H9 (cell line): ENCODE results near the gene IGLL1. TPM values are rescaled to one million over a fixed set of nuclear protein-coding genes. Genes with fewer than 3 reads are reported as not detected.
"Not testable (repeated sequence)": the region's sequence is repeated elsewhere in the genome, so short reads cannot be mapped to it uniquely, and the experiment has no call there.

Source experiments
- DNase-seq: peaks from one replicate; pipeline ENCODE4 v3.0.0-alpha.2; 2017
- H2AFZ ChIP-seq: one replicate; pipeline ENCODE4 v1.6.1; 2013; ENCODE audit warnings: mild to moderate bottlenecking, low read length, control low read depth, moderate library complexity
- H2AK5ac ChIP-seq: 2 replicates; pipeline ENCODE4 v1.6.1; 2013; ENCODE audit warnings: low read length, control low read depth, mixed read lengths; ENCODE audit not compliant: insufficient read length
- H2BK120ac ChIP-seq: one replicate; pipeline ENCODE4 v1.6.1; 2013; ENCODE audit warnings: low read depth, mild to moderate bottlenecking, low read length, control low read depth, inconsistent platforms; ENCODE audit not compliant: poor library complexity, severe bottlenecking
- H2BK12ac ChIP-seq: 2 replicates; pipeline ENCODE4 v1.6.1; 2013; ENCODE audit warnings: low read length, control low read depth, mixed read lengths, low read depth; ENCODE audit not compliant: insufficient read length
- H2BK15ac ChIP-seq: 2 replicates; pipeline ENCODE4 v1.6.1; 2013; ENCODE audit warnings: low read depth, low read length, control low read depth
- H2BK20ac ChIP-seq: one replicate; pipeline ENCODE4 v1.6.1; 2013; ENCODE audit warnings: low read depth, mild to moderate bottlenecking, low read length, control low read depth, inconsistent platforms; ENCODE audit not compliant: poor library complexity, severe bottlenecking
- H2BK5ac ChIP-seq: 2 replicates; pipeline ENCODE4 v1.6.1; 2013; ENCODE audit warnings: low read length, control low read depth, mixed read lengths; ENCODE audit not compliant: insufficient read length
- H3K14ac ChIP-seq: 2 replicates; pipeline ENCODE4 v1.6.1; 2013; ENCODE audit warnings: low read length, control low read depth; ENCODE audit not compliant: insufficient read depth
- H3K18ac ChIP-seq: 2 replicates; pipeline ENCODE4 v1.6.1; 2013; ENCODE audit warnings: low read depth, mild to moderate bottlenecking, mixed read lengths, low read length, control low read depth; ENCODE audit not compliant: insufficient read length
- H3K23ac ChIP-seq: 2 replicates; pipeline ENCODE4 v1.6.1; 2013; ENCODE audit warnings: low read length, control low read depth, mixed read lengths, low read depth; ENCODE audit not compliant: insufficient read length
- H3K23me2 ChIP-seq: 2 replicates; pipeline ENCODE4 v1.6.1; 2013; ENCODE audit warnings: low read depth, mild to moderate bottlenecking, mixed read lengths, low read length, control low read depth; ENCODE audit not compliant: insufficient read length, poor library complexity, severe bottlenecking
- H3K27ac ChIP-seq: 2 replicates; pipeline ENCODE4 v1.5.1; 2013; ENCODE audit warnings: low read length, control low read depth, mixed read lengths, low read depth; ENCODE audit not compliant: insufficient read length
- H3K27me3 ChIP-seq: 2 replicates; pipeline ENCODE4 v1.6.1; 2013; ENCODE audit warnings: low read length, control low read depth, inconsistent platforms; ENCODE audit not compliant: insufficient read depth
- H3K4ac ChIP-seq: 2 replicates; pipeline ENCODE4 v1.6.1; 2013; ENCODE audit warnings: low read depth, mild to moderate bottlenecking, control low read depth, inconsistent platforms, low read length, moderate library complexity
- H3K4me1 ChIP-seq: 2 replicates; pipeline ENCODE4 v1.6.1; 2013; ENCODE audit warnings: low read length, control low read depth, inconsistent platforms; ENCODE audit not compliant: insufficient read depth
- H3K4me2 ChIP-seq: 2 replicates; pipeline ENCODE4 v1.6.1; 2013; ENCODE audit warnings: low read length, control low read depth, mixed read lengths; ENCODE audit not compliant: insufficient read length, insufficient read depth
- H3K56ac ChIP-seq: 2 replicates; pipeline ENCODE4 v1.6.1; 2013; ENCODE audit warnings: low read depth, mild to moderate bottlenecking, mixed read lengths, low read length, control low read depth; ENCODE audit not compliant: insufficient read length
- H3K79me1 ChIP-seq: 2 replicates; pipeline ENCODE4 v1.6.1; 2013; ENCODE audit warnings: low read depth, mild to moderate bottlenecking, moderate library complexity, low read length, control low read depth, inconsistent platforms; ENCODE audit not compliant: insufficient read depth, poor library complexity, severe bottlenecking
- H3K79me2 ChIP-seq: 2 replicates; pipeline ENCODE4 v1.6.1; 2013; ENCODE audit warnings: low read length, control low read depth, inconsistent platforms; ENCODE audit not compliant: insufficient read depth
- H3K9ac ChIP-seq: 2 replicates; pipeline ENCODE4 v1.6.1; 2013; ENCODE audit warnings: low read length, control low read depth, mixed read lengths; ENCODE audit not compliant: insufficient read length; ENCODE audit errors: extremely low read depth
- H3K9me3 ChIP-seq: one replicate; pipeline ENCODE4 v1.6.1; 2013; ENCODE audit warnings: low read depth, low read length, inconsistent platforms; ENCODE audit not compliant: control insufficient read depth
- H3T11ph ChIP-seq: one replicate; pipeline ENCODE4 v1.6.1; 2013; ENCODE audit warnings: mild to moderate bottlenecking, low read length, control low read depth, inconsistent platforms
- H4K20me1 ChIP-seq: one replicate; pipeline ENCODE4 v1.6.1; 2013; ENCODE audit not compliant: control insufficient read depth, insufficient read length, insufficient read depth
- H4K5ac ChIP-seq: 2 replicates; pipeline ENCODE4 v1.6.1; 2013; ENCODE audit warnings: low read depth, mild to moderate bottlenecking, mixed read lengths, low read length, control low read depth; ENCODE audit not compliant: insufficient read length
- H4K8ac ChIP-seq: replicated peaks from 2 replicates; pipeline ENCODE4 v1.6.1; 2013; ENCODE audit warnings: low read length, control low read depth, mixed read lengths, low read depth; ENCODE audit not compliant: insufficient read length
- H4K91ac ChIP-seq: 2 replicates; pipeline ENCODE4 v1.6.1; 2013; ENCODE audit warnings: low read depth, mild to moderate bottlenecking, moderate library complexity, mixed read lengths, low read length, control low read depth; ENCODE audit not compliant: insufficient read length
- H3K27ac Mint-ChIP-seq, 3 experiments: 2 replicates in 2 of 3; 3 replicates in 1 of 3; pipeline ENCODE4 v1.8.0; 2020 to 2021; ENCODE audit warnings: mixed read lengths in 3 of 3, mild to moderate bottlenecking in 1 of 3, moderate library complexity in 1 of 3
- H3K27me3 Mint-ChIP-seq: 2 replicates; pipeline ENCODE4 v1.8.0; 2021; ENCODE audit warnings: low read depth, mild to moderate bottlenecking, moderate library complexity, mixed read lengths
- H3K36me3 Mint-ChIP-seq, 3 experiments: 2 replicates in 2 of 3; 3 replicates in 1 of 3; pipeline ENCODE4 v1.8.0; 2020 to 2021; ENCODE audit warnings: low read depth in 3 of 3, mixed read lengths in 3 of 3; ENCODE audit not compliant: insufficient read depth in 1 of 3
- H3K4me1 Mint-ChIP-seq, 2 experiments: 2 replicates each; pipeline ENCODE4 v1.8.0; 2020; ENCODE audit warnings: mixed read lengths in 2 of 2
- H3K4me3 Mint-ChIP-seq, 2 experiments: 2 replicates in 1 of 2; 3 replicates in 1 of 2; pipeline ENCODE4 v1.8.0; 2020 to 2021; ENCODE audit warnings: mild to moderate bottlenecking in 2 of 2, mixed read lengths in 2 of 2, moderate library complexity in 1 of 2
- H3K9me3 Mint-ChIP-seq, 2 experiments: 2 replicates in 1 of 2; 3 replicates in 1 of 2; pipeline ENCODE4 v1.8.0; 2020; ENCODE audit warnings: mild to moderate bottlenecking in 2 of 2, mixed read lengths in 2 of 2, moderate library complexity in 1 of 2
- CTCF ChIP-seq: fragments of 200-600 bp; sonication (generic); conservative IDR thresholded peaks from 3 replicates; pipeline ENCODE4 v1.8.0; 2021; ENCODE audit warnings: antibody characterized with exemption, mild to moderate bottlenecking
- WGBS: extraction: QIAGEN DNeasy Blood & Tissue Kit; methylation state at CpG from one replicate; pipeline ENCODE4 v1.1.7; 2013; ENCODE audit warnings: missing lambda C conversion rate, low lambda C conversion rate, mixed read lengths; ENCODE audit not compliant: insufficient read length; ENCODE audit errors: extremely low coverage; 5-methylcytosine and 5-hydroxymethylcytosine counted together
- total RNA-seq: library from RNA; stranded (reverse); gene quantifications from 2 replicates; pipeline ENCODE4 v1.2.1, GENCODE V29; 2021

The IGLL1 gene
- total RNA-seq, 1 experiment from 2014 or later, result not detected

- Histone ChIP-seq H4K20me1 (no peaks in the 10 kb centered on the region), H4K8ac (no peak overlapping the region), H3K14ac (no peak overlapping the region; the same call in 1 of the 2 replicates), H2BK120ac (no peak overlapping the region), H4K5ac (no peak overlapping the region), H3K4me2 (no peak overlapping the region), H2AFZ (no peak overlapping the region), H3K56ac (no peak overlapping the region), H3K4me1 (no peaks in the 10 kb centered on the region), H2BK15ac (no peak overlapping the region), H3K9ac (no peak overlapping the region), H3T11ph (no peak overlapping the region), H3K9me3 (no peaks in the 10 kb centered on the region), H2BK5ac (no peak overlapping the region), H3K4ac (no peak overlapping the region), H3K23ac (no peak overlapping the region), H2BK20ac (no peak overlapping the region), H2AK5ac (no peak overlapping the region), H3K79me1 (no peaks in the 10 kb centered on the region), H4K91ac (no peak overlapping the region), H2BK12ac (no peak overlapping the region), H3K18ac (no peak overlapping the region), H3K23me2 (no peaks in the 10 kb centered on the region), H3K79me2 (no peaks in the 10 kb centered on the region), H3K27me3 (no peaks in the 10 kb centered on the region), H3K27ac (no peak overlapping the region)
- no peak for DNase-seq
- WGBS, result no CpG with 5 or more reads among the region's 4 CpGs
- Mint-ChIP-seq H3K27me3 (peaks cover 65% of the 10 kb centered on the region), H3K4me3 (no peak overlapping the region), H3K27ac (no peak overlapping the region; a peak in 1 of 7 replicates), H3K36me3 (peaks cover 0 to 4% (median 0%) of the 10 kb centered on the region in 3 experiments; a peak in 1 of 7 replicates), H3K4me1 (peaks cover 0 to 2% of the 10 kb centered on the region in 2 experiments; a peak in 1 of 4 replicates), H3K9me3 (peaks cover 3 to 7% of the 10 kb centered on the region in 2 experiments; a peak in 4 of 5 replicates)
- TF ChIP-seq CTCF, result no peak
Observed at GRCh38 chr22:23574371-23574811, 5.7 kb downstream of the IGLL1 start.

- not testable (repeated sequence) for H3K36me3 Mint-ChIP-seq, H4K5ac ChIP-seq, H3K9me3 ChIP-seq, H3K18ac ChIP-seq, H3K79me2 ChIP-seq, H2BK12ac ChIP-seq, H3K4me1 ChIP-seq, H3K9ac ChIP-seq, H4K20me1 ChIP-seq, H3T11ph ChIP-seq, H3K4me3 Mint-ChIP-seq, H2AFZ ChIP-seq, H2BK20ac ChIP-seq, H4K8ac ChIP-seq, H2AK5ac ChIP-seq, H4K91ac ChIP-seq, H3K79me1 ChIP-seq, H3K4me2 ChIP-seq, H2BK5ac ChIP-seq, H3K4me1 Mint-ChIP-seq, H3K56ac ChIP-seq, H3K23me2 ChIP-seq, H2BK15ac ChIP-seq, H3K9me3 Mint-ChIP-seq, H3K27ac ChIP-seq, H2BK120ac ChIP-seq, H3K27ac Mint-ChIP-seq, H3K4ac ChIP-seq, H3K23ac ChIP-seq, DNase-seq, H3K27me3 ChIP-seq, H3K14ac ChIP-seq
- WGBS, result no CpG with 5 or more reads among the region's 8 CpGs
- peaks cover 69% of the 10 kb centered on the region for H3K27me3 Mint-ChIP-seq
Observed at GRCh38 chr22:23573701-23574235, 6.3 kb downstream of the IGLL1 start.
